Measurements from ENCODE around the gene ARID1B.
"Not testable (repeated sequence)": the region's sequence is repeated elsewhere in the genome, so short reads cannot be mapped to it uniquely, and the experiment has no call there.

The ARID1B gene

DNA sequence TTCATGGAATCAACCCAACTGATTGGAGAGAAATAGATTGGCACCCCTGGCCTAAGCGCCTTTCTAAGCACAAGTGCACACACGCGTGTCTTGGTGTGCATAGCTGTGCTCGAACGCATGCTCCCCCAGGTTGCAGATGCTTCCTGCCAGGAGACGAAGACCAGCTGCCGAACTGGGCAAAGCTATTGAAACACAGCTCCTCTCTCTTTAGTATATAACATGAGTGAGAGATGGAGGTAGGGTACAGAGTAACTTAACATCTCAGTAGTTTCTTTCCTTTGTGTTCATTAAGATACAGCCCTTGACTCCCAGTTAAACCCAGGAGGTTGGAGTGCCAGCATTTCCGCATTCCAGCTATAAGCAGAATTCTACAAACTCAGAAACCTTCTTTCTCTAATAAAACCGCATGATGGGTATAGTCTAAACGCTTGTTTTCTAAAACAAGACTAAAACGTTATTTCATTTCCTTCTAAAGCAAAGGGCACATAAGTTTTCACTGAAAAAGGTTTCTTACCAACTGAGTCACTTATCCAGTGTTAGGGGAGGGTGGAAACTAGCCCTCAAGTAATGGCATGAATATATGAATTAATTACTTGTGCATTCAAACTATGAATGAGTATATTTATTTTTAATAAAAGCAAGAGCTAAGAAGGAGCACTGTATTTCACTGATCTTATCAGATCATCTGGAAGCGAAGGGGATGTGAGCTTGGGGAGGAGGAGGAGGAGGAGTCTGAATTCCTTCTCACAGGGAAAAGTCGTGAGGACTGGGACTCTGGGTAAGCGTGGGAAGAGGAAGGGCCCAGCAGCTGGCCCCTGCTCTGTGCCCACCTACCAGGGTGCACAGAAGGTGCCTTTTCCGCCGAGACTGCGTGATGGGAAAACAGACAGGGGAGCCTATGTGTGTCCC, 367.0 kb downstream of the ARID1B start:
- DNase-seq = no peak
- in situ Hi-C loops (cut with MboI; ENCODE audit: low pct_unique_long_range_greater_than_20kb, low sequenced_read_pairs) = no loop called here

- in situ Hi-C loops (cut with MboI; ENCODE audit: low pct_unique_long_range_greater_than_20kb, low sequenced_read_pairs) = no loop called here
- DNase-seq = peak; percentile 37
These were observed 367.8 kb downstream of the ARID1B start for GRCh38 chr6:157144859-157145568.

GRCh38 chr6:157145656-157146285, 368.6 kb downstream of the ARID1B start:
- in situ Hi-C loops (cut with MboI; ENCODE audit: low pct_unique_long_range_greater_than_20kb, low sequenced_read_pairs) = no loop called here
- no peak for DNase-seq

GRCh38 chr6:157147054-157148026, 370.2 kb downstream of the ARID1B start:
- DNase-seq; in situ Hi-C loops (cut with MboI; ENCODE audit: low pct_unique_long_range_greater_than_20kb, low sequenced_read_pairs): not testable (repeated sequence)

DNA sequence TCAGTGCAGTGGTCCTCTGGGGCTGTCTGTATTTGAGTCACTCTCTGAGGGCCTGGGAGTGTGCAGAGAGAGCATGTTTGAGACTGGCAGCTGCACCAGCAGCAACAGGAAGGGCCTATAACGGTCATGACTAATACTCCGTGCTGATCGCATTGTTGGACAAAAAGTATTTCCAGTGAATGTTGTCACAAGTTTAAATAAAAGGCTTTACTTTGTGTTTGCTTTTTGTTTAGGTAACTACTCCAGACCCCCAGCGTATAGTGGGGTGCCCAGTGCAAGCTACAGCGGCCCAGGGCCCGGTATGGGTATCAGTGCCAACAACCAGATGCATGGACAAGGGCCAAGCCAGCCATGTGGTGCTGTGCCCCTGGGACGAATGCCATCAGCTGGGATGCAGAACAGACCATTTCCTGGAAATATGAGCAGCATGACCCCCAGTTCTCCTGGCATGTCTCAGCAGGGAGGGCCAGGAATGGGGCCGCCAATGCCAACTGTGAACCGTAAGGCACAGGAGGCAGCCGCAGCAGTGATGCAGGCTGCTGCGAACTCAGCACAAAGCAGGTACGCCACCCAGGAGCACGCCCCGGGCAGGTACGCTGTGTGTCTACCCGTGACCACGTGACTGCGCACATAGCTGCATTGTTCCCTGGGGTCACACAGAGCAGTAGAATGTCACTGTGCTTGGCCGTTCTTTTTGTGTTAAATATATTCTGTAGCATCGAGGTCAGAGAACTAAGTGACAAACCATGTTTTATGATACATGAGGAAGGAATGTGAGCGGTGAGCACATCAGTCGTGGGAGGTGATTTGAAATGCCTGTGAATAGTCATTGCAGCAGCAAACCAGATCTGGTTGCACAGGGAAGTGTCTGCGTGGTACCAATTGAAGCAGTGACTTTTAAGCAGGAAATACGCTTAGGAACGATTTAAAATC, 371.5 kb downstream of the ARID1B start:
- in situ Hi-C loops (cut with MboI; ENCODE audit: low pct_unique_long_range_greater_than_20kb, low sequenced_read_pairs) = no loop called here
- DNase-seq = no peak

GRCh38 chr6:157150076-157150475, 372.9 kb downstream of the ARID1B start:
- in situ Hi-C loops (cut with MboI; ENCODE audit: low pct_unique_long_range_greater_than_20kb, low sequenced_read_pairs) = no loop called here
- no peak for DNase-seq

- DNase-seq = no peak
- in situ Hi-C loops (cut with MboI; ENCODE audit: low pct_unique_long_range_greater_than_20kb, low sequenced_read_pairs) = no loop called here
These were observed 373.9 kb downstream of the ARID1B start for GRCh38 chr6:157151029-157151428.

GRCh38 chr6:157151989-157152388, 374.8 kb downstream of the ARID1B start:
- in situ Hi-C loops (cut with MboI; ENCODE audit: low pct_unique_long_range_greater_than_20kb, low sequenced_read_pairs) = no loop called here
- DNase-seq = no peak

GRCh38 chr6:157152556-157152955, 375.4 kb downstream of the ARID1B start:
- no peak for DNase-seq
- in situ Hi-C loops (cut with MboI; ENCODE audit: low pct_unique_long_range_greater_than_20kb, low sequenced_read_pairs) = no loop called here

DNA sequence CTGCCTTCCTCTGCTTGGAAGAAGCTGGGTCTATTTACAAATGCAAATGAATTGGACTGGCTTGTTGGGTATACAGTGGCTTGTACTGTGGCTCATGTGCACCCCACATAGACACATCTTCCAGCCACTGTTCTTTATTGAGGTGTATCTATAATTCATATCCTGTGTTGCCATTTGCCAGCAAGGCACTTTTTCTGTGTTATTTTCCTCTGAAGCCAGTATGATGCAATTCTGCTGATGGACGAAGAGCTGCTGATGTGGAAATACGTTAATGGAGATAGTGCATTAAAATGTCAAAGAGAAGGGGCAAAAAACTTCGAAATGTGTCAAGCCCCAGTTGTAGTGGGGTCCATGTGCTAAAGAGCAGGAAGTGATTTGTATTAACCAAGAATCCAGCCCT, 378.6 kb downstream of the ARID1B start:
- in situ Hi-C loops (cut with MboI; ENCODE audit: low pct_unique_long_range_greater_than_20kb, low sequenced_read_pairs) = no loop called here
- DNase-seq = no peak

DNA sequence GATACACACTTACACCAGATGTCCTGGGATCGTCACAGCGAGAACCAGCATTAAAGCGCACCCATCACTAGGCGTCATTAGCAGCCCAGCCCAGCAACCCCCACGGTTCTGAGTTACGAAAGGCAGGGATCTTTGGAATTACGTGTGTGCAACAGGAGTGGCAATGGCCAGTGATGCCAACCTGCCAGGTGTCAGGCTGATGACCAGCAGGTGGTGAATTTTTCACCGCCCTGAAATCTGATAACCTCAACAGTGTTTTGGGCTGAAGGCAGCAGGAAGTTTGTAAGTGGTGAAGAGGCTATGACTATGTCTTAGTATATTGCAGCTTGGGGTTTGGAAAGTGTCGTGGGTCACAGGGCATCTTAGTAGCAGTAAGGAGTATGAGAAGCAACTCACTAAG, 380.1 kb downstream of the ARID1B start:
- in situ Hi-C loops (cut with MboI; ENCODE audit: low pct_unique_long_range_greater_than_20kb, low sequenced_read_pairs) = no loop called here

DNA sequence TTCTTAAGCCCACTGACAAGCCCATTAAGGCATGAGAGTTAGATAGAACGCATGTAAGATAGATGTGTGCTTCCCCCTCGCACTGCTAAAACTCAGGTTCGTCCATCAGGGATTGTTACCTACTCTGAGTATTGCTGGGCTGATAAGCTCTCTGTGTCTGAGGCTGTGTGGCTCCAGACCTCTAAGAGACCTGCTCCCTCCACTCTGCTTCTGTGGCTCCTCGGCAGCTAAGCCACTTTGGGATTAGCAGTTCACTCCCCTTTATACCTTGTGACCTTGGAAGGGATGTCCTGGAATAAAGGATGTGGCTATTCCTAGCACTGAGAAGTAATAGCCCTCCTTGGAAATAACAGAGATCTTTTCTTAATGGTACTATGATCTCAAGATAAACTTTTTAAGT, 381.3 kb downstream of the ARID1B start:
- DNase-seq = no peak
- in situ Hi-C loops (cut with MboI; ENCODE audit: low pct_unique_long_range_greater_than_20kb, low sequenced_read_pairs) = no loop called here

More for the DNA sequence above, 380.1 kb downstream of the ARID1B start:
- DNase-seq = no peak

GRCh38 chr6:157158897-157159296, 381.7 kb downstream of the ARID1B start:
- in situ Hi-C loops (cut with MboI; ENCODE audit: low pct_unique_long_range_greater_than_20kb, low sequenced_read_pairs) = no loop called here
- DNase-seq = no peak

DNA sequence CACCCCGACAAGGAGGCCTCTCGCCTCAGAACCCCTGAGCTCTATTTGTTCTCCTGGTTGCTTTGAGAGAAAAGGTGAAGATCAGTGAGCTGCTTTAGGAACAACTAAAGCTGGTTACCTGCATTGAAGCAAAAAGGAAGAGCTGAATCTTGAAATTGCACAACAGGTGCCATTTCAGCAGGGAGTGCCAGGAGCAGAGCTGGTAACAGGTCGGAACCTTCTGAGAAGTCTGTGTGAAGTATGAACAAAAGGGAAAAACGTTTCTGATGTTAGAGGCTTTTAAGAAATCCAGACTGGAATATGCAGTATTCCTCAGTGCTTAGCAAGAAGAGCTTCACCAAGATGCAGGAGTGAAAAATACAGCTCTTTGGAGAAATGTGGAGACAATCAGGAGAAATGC, 382.2 kb downstream of the ARID1B start:
- no peak for DNase-seq
- in situ Hi-C loops (cut with MboI; ENCODE audit: low pct_unique_long_range_greater_than_20kb, low sequenced_read_pairs) = no loop called here

GRCh38 chr6:157161912-157162311, 384.7 kb downstream of the ARID1B start:
- in situ Hi-C loops (cut with MboI; ENCODE audit: low pct_unique_long_range_greater_than_20kb, low sequenced_read_pairs) = no loop called here
- DNase-seq = no peak

- DNase-seq = no peak
- in situ Hi-C loops (cut with MboI; ENCODE audit: low pct_unique_long_range_greater_than_20kb, low sequenced_read_pairs) = no loop called here
These were observed 385.7 kb downstream of the ARID1B start for GRCh38 chr6:157162766-157163433.

DNA sequence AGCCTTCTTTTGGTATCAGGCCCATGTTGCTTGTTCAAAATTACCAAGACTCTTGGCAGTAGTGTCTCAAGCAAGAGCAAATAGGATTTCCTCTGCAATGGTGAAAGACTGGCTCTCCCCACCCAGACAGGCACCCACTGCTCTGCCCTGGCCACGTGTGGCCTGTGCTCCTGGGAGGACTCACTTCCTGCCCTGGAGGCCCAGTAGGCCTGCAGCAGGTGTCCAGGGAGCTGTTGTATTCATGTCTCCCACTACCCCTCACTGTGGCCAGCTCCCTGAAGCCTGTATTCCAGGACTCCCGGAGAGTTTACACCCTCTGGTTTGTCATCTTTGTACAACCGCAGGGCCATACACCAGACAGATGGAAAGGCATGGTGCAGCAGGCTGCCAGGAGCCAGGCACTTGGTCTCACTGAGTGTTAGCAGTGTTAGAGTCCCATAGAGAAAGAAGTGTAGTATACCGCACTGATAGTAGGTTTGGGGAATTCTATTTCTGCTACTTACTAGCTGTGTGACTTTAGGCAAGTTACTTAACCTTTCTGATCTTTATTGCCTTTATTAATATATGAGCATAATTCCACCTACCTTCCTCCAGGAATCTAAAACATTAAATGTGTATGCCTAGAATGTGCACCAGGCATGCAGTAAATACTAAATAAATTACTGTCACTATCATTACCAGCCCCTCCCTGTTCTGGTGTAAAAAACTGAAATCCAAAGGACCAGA, 386.4 kb downstream of the ARID1B start:
- no peak for DNase-seq
- in situ Hi-C loops (cut with MboI; ENCODE audit: low pct_unique_long_range_greater_than_20kb, low sequenced_read_pairs) = no loop called here
